Measurements from ENCODE around the gene ZP3.
"Not testable (repeated sequence)": the region's sequence is repeated elsewhere in the genome, so short reads cannot be mapped to it uniquely, and the experiment has no call there.

Gene ZP3

DNA sequence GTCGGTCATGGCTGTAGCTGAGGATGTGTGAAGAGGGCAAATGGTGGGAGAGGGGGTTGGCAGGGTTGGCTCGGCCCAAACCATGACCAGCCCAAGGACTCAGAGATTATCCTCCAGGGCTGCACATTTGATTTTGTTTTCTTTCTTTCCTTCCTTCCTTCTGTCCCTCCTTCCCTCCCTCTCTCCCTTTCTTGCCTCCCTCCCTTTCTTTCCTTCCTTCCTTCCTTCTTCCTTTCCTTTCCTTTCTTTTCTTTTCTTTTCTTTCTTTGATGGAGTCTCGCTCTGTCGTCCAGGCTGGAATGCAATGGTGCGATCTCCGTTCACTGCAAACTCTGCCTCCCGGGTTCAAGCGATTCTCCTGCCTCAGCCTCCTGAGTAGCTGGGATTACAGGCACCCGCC is 19.0 kb upstream of the ZP3 start:
- no peak for DNase-seq (ENCODE audit: low read depth in 2 of 2)

DNA sequence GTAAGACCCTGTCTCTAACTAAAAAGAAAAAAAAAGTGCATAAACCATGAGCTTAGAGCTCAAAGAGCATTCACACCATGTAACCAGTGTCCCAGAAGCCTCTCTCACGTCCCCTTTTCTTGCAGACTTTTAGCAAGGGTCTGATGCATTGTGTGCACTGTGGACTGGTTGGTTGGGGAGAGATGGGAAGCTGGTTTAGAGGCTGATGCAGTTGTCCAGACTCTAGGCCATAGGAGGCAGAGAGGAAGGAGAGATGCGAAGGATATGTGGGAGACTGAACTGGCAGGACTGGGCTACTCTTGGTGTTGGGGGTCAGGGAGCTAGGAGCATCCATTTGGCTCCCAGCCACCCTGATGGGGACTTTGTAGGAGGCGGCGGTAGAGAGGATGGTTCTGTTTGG is 17.0 kb upstream of the ZP3 start:
- no peak for DNase-seq (ENCODE audit: low read depth in 2 of 2)

DNA sequence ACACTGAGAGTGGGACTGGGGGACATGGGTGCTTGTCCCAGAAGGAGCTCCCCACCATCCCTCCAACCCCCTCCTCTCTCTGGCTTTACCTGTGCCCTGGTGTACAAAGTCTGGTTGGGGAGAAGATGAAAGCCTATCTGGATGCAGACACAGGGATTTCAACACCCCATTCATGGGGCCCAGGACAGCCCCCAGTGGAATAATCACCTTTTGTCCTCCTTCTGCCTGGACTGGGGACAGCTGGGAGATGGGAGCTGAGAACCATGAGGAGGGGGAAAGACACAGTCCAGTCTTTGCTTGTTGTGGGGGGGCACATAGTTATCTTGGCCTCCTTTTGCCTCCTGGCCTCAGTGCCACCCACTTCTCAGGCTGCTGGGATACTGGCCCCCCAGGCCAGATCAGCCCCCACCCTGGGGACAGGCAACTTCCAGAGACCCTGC is 16.6 kb upstream of the ZP3 start:
- no peak for DNase-seq (ENCODE audit: low read depth in 2 of 2)

DNA sequence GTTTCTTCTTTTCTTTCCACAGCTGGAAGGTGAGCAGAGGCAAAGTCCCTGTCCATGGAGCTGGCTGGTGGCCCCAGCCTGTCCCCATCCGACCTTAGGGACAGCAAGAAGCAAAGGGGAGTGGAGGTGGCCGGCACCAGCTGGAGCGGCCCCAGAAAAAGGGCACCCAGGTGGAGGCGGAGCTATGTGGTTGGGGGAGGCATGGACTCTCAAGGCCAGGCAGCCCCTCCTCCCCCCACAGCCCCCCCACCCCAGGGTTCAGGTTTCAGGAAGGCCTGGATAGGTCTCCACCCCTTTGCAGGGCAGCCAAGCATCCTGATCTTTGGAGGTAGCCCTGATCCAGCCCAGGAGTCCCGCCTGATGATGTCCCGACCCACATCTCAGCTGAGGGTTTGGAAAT is 15.2 kb upstream of the ZP3 start, which contains the start of gene SSC4D:
TSS of gene SSC4D (minus strand) at position 161 of the 400 bp plus-strand sequence. CDS start 5,258 bp downstream, outside the sequence.
- DNase-seq (ENCODE audit: low read depth in 2 of 2), result no peak

DNA sequence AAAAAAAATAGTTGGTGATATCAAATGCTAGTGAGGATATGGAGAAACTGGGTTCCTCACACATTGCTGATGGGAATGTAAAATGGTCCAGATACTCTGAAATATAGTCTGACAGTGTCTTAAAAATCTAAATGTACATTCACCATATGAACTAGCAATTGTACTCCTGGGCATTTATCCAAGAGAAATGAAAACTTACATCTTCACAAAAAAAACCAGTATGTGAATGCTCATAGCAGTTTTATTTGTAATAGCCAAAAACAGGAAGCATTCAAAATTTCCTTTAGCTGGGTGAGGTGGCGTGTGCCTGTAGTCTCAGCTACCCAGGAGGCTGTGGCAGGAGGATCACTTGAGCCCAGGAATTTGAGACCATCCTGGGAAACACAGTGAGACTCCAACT is 13.1 kb upstream of the ZP3 start:
- DNase-seq (ENCODE audit: low read depth in 2 of 2), result no peak

DNA sequence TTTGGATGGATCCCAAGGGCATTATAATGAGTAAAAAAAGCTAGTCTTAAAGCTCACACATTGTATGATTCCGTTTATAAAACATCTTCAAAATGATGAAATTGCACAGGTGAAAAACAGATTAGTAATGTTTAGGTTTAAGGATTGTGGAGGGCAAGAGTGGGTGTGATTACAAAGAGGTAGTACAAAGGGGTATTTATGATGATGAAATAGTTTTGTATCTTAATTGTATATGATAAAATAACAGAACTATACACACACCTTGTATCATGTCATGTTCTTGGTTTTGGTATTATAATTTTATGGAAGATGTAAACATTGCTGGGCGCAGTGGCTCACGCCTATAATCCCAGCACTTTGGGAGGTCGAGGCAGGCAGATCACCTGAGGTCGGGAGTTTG is 12.5 kb upstream of the ZP3 start:
- no peak for DNase-seq (ENCODE audit: low read depth in 2 of 2)

DNA sequence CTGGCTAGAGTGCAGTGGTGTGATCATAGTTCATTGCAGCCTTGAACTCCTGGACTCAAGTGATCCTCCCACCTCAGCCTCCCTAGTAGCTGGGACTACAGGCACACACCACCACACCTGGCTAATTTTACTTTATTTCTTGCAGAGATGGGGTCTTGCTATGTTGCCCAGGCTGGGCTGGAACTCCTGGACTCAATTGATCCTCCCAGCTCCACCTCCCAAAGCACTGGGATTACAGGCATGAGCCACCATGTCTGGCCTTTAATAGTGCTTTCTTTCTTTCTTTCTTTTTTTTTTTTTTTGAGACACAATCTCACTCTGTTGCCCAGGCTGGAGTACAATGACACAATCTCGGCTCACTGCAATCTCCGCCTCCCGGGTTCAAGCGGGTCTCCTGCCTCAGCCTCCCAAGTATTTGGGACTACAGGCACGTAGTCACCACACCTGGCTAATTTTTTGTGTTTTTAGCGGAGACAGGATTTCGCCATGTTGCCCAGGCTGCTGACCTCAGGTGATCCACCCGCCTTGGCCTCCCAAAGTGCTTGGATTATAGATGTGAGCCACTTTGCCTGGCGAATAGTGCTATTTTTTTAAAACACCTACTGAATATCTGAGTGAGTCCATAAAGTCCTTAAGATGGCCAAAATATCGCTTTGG is 7.0 kb upstream of the ZP3 start:
- not testable (repeated sequence) for DNase-seq (ENCODE audit: low read depth in 2 of 2)

DNA sequence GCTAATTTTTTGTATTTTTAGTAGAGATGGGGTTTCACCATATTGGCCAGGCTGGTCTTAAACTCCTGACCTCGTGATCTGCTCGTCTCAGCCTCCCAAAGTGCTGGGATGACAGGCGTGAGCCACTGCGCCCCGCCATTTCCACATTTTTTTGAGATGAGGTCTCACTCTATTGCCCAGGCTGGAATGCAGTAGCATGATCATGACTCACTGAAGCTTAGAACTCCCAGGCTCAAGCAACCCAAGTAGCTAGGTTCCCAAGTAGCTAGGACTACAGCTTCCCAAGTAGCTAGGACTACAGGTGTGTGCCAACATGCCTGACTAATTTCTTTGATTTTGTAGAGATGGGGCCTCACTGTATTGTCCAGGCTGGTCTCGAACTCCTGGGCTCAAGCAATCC is 3.7 kb upstream of the ZP3 start:
- DNase-seq (ENCODE audit: low read depth in 2 of 2), result not testable (repeated sequence)

DNA sequence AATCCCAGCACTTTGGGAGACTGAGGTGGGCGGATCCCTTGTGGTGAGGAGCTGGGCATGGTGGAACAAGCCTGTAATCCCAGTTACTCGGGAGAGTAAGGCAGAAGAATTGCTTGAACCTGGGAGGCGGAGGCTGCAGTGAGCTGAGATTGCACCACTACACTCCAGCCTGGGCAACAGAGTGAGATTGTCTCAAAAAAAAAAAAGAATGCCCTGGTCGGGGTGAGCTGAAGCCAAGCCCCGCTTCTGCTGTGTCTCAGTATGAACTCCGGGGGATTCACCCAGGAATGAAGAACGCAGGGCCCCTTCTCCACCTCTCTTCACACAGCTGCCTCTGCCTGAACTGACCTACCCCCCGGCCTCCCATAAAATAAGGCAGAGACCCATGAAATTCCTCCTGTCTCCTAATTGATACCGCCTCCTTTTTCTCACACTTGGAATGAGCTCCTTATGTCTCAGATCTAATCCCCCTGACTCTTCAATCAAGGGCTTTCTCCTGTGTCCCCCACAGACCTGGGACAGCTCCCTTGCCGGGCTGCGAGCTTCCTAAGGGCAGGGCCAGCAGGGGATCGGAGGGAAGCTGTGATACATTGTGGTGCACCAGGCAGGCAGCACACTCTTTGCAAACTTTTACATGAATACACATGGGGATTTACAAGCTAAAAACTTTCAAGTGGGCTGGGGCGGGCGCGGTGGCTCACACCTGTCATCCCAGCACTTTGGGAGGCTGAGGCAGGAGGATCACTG is 911 bp upstream of the ZP3 start:
- DNase-seq (ENCODE audit: low read depth in 2 of 2), result no peak

DNA sequence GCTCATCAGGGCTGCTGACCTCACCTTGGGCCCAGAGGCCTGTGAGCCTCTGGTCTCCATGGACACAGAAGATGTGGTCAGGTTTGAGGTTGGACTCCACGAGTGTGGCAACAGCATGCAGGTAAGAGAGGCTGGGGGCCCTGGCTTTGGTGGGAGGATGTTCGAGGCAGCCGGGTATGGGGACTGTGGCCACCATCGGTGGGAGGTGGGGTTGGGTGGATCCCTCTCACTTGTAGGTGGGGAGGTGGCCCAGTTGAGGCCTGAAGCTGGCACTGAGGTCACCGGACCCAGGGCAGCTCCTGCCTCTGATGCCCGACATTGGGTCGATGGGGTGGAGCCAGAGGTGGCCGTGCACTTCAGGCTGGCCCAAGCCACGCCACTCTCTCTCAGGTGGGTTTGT is 406 bp downstream of the ZP3 start:
- DNase-seq (ENCODE audit: low read depth in 2 of 2), result no peak

DNA sequence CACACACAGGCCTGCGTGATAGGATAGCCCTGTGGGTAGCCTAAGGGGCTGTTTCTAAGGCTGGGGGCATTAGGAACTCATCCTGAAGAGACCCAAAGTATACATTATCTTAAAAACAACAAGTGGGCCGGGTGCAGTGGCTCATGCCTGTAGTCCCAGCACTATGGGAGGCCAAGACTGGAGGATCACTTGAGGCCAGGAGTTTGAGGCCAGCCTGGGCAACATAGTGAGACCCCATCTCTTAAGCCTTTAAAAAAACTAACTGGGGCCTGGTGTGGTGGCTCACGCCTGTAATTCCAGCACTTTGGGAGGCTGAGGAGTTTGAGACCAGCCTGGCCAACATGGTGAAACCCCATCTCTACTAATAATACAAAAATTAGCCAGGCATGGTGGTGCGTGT is 808 bp downstream of the ZP3 start:
- not testable (repeated sequence) for DNase-seq (ENCODE audit: low read depth in 2 of 2)

DNA sequence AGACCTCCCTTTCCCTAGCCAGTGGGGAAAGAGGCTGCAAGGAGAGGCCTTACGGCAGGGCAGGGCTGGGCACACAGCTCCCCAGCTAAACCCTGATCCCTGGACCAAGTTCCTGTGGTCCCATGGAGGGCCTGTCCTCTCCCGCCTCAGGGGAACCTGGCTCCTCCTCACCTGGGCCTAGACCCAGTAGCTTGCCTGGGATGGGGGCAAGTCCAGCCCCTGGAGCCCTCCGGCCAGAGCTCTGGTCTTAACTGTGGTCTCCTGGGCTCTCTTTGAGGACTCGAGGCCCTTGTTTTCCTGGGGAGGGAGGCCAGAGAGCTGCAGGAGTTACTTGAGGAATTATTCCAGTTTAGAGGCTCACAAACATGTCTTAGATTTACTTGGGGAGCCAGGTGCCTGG is 1.5 kb downstream of the ZP3 start:
- no peak for DNase-seq (ENCODE audit: low read depth in 2 of 2)

DNA sequence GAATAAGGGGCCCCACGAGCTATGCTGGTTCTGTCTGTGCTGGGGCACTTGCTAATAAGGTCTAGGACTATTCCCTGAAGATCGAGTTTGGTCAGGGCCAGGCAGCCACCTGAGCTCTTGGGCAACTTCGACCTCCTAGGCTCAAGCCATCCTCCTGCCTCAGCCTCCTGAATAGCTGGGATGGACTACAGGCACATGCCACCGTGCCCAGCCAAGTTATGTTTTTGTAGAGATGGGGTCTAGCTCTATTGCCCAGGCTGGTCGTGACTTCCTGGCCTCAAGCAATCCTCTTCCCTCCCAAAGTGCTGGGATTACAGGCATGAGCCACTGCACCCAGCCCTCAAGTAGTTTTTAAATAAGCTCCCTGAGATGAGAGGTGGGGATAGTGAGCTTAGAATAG is 2.9 kb downstream of the ZP3 start:
- DNase-seq (ENCODE audit: low read depth in 2 of 2), result no peak

DNA sequence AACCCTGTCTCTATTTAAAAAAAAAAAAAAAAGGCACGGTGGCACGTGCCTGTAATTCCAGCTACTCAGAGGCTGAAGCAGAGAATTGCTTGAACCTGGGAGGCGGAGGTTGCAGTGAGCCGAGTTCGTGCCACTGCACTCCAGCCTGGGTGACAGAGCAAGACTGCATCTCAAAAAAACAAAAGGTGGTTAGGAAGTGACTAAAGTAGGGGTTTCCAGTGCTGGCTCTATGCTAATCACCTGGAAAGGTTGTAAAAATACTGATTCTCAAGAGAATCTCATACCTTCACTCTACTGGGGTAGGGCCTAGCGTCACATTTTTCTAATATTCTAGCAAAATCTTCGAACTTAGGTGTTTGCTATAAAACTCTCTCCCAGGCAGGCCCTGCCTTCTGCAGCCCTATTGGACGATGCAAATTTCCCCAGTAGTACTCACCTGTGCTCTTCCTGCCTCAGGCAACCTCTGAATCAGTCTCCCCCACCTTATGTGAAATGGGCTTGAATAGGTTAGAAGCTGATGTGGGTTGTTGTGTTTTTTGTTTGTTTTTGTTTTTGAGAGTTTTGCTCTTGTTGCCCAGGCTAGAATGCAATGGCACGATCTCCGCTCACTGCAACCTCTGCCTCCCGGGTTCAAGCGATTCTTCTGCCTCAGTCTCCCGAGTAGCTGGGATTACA is 3.5 kb downstream of the ZP3 start:
- no peak for DNase-seq (ENCODE audit: low read depth in 2 of 2)

DNA sequence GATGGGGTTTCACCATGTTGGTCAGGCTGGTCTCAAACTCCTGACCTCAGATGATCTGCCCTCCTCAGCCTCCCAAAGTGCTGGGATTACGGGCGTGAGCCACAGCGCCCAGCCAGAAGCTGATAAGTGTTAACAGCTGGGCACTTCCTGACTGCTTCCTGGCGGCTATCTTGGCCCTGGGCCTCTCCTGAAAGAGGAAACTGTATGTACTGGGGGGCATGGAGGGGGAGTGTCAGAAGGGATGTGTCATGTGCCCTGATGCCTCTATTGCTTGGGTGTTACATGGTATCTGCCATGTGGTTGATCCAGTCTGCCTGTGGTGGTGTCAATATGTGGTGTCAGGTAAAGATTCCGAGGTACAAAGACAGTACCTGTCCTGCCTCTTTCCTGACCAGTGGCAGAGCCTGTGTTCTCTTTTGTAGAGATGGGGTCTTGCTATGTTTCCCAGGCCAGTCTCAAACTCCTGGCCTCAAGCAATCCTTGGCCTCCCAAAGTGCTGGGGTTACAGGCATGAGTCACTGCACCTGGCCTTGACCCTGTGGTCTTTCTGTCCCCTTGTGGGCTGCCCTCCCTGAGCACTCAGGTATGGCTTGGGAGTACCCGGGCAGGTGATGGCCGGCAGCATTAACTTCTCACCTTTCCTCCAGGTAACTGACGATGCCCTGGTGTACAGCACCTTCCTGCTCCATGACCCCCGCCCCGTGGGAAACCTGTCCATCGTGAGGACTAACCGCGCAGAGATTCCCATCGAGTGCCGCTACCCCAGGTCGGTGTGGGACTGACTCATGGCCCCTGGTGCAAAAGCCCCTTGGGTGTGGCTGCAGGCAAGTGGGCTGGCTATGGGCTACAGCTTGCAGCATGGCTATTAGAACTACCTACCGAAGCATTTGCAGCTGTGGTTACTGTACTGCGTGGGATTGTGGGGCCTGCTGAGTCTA is 4.4 kb downstream of the ZP3 start:
- DNase-seq (ENCODE audit: low read depth in 2 of 2), result no peak

DNA sequence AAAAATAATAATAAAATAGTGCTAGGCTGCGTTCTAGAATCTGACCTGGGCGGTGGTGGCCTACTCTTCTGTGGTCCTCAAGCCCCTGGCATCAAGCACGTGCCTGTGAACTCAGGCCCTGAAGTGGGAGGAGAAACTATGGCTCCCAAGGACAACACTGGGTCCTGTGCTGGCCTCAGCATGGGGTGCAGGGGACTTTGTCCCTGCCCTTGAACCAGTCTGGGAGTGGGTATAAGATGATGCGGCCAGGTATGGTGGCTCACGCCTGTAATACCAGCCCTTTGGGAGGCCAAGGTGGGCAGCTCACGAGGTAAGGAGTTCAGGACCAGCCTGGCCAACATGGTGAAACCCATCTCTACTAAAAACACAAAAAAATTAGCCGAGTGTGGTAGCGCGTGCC is 5.5 kb downstream of the ZP3 start:
- DNase-seq (ENCODE audit: low read depth in 2 of 2), result no peak

DNA sequence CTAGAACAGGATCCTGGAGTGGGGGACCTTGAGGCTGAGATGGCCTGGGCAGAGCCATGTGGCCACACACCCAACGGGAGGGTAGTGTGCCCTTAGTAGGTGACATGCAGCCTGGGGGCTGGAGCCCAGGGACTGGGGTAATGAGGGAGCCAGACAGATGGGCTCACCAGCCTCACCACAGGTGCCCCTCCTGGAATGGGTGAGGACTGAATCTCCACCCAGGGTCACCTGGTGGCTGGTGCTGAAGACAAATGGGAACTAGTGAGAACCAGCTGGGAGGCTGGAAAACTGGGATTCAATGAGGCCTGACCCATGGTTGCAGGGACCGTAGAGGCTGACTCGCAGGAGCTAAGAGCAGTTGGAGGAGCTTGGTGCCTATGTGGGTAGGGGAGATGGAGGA is 6.1 kb downstream of the ZP3 start:
- DNase-seq (ENCODE audit: low read depth in 2 of 2), result no peak

DNA sequence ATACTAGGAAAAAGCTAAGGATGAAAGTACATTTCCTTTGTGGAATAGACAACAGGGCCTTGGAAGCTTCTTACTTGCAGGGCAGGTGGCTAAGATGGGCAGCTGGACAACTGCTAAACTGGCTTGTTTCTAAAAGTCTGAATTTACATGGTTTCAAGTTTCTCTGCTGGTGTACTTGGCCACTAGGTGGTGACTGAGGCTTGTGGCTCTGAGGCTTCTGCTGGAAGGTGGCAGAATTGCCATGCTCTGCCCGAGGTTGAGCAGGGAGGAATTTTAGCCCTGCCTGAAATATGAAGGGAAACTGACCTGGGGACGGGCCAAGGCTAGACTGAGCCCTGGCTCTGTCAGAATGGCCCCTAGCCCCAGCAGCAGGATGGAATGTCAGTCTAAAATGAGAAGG is 13.1 kb downstream of the ZP3 start:
- DNase-seq (ENCODE audit: low read depth in 2 of 2), result peak; percentile 35 to 47

DNA sequence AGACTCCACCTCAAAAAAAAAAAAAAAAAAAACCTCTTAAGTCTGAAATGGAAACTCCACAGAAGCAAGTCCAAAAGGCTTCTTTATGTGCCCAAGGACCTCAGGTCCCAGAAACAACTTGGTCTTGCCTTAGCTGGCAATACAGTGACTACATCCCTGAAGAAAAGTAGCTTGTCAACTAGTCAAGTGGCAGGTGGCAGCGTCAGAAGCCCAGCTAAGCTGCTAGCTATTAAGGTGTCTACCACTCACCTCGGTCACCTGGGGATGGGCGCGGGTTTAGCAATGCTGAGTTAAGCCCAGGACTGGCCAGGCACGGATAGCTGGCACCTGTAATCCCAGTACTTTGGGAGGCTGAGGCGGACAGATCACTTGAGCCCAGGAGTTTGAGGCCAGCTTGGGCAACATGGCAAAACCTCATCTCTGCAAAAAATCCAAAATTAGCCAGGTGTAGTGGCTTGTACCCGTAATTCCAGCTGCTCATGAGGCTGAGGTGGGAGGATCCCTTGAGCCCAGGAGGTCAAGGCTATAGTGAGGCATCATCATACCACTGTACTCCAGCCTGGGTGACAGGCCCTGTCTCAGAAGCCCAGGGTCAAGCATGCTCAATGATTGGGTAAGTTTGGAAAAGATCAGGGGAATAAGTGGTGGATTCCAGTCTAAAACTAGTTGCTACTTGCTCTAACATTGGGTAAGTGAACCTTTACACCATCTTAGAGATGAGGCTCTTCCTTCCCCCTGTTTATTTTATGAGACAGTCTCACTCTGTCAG is 14.6 kb downstream of the ZP3 start:
- DNase-seq (ENCODE audit: low read depth in 2 of 2), result not testable (repeated sequence)

DNA sequence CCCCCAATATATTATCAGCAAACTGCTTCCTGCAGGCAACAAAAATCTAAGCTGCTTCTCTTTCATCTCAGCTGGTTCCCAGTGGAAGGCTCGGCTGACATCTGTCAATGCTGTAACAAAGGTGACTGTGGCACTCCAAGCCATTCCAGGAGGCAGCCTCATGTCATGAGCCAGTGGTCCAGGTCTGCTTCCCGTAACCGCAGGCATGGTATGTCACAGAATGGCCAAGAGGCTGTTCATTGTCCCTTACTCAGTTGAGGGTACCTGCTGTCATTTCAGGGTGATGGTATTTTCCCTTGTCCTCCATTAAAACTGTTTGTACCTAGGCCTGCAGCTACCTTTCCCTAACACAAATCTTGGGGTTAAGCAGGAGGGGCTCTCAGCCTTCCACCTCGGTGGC is 15.7 kb downstream of the ZP3 start:
- not testable (repeated sequence) for DNase-seq (ENCODE audit: low read depth in 2 of 2)

DNA sequence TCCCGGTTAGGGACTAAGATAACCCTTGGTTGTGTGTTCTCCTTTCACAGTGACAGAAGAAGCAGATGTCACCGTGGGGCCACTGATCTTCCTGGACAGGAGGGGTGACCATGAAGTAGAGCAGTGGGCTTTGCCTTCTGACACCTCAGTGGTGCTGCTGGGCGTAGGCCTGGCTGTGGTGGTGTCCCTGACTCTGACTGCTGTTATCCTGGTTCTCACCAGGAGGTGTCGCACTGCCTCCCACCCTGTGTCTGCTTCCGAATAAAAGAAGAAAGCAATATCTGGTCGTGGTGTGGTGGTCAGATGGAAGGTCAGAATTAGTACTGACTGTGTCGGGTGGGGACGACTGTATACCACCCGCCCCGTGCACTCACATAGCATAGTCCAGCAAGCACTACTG is 17.0 kb downstream of the ZP3 start:
- not testable (repeated sequence) for DNase-seq (ENCODE audit: low read depth in 2 of 2)
